HG03095 (cell line): ENCODE data around the gene NREP.

Experiments
- ATAC-seq: cut with Tn5 transposase; IDR thresholded peaks from one replicate; pipeline ENCODE4 v1.9.1; 2021; ENCODE audit warnings: moderate library complexity; ENCODE audit not compliant: unreplicated experiment

The NREP gene

GRCh38 chr5:111699324-111699723 lies 57.7 kb downstream of the NREP start:
- ATAC-seq = no peak

GRCh38 chr5:111697881-111698757 lies 58.9 kb downstream of the NREP start:
- no peak for ATAC-seq

- no peak for ATAC-seq
Observed at GRCh38 chr5:111697215-111697614, 59.8 kb downstream of the NREP start.

GRCh38 chr5:111695991-111696390 lies 61.0 kb downstream of the NREP start:
- no peak for ATAC-seq

- no peak for ATAC-seq
Observed at GRCh38 chr5:111694133-111694532, 62.9 kb downstream of the NREP start.

- ATAC-seq = no peak
Observed at GRCh38 chr5:111691914-111692313, 65.1 kb downstream of the NREP start.

GRCh38 chr5:111691508-111691907 lies 65.5 kb downstream of the NREP start:
- no peak for ATAC-seq

GRCh38 chr5:111689357-111689935 lies 67.5 kb downstream of the NREP start:
- ATAC-seq = no peak

- ATAC-seq = no peak
Observed at GRCh38 chr5:111685969-111686368, 71.0 kb downstream of the NREP start.

- no peak for ATAC-seq
Observed at GRCh38 chr5:111682641-111683040, 74.4 kb downstream of the NREP start.

- no peak for ATAC-seq
Observed at GRCh38 chr5:111682121-111682520, 74.9 kb downstream of the NREP start.

- no peak for ATAC-seq
Observed at GRCh38 chr5:111681414-111682120, 75.4 kb downstream of the NREP start.

GRCh38 chr5:111680737-111681413 lies 76.1 kb downstream of the NREP start:
- no peak for ATAC-seq

GRCh38 chr5:111679611-111680010 lies 77.4 kb downstream of the NREP start:
- no peak for ATAC-seq
